BLaER1 (cell line): ENCODE data around the gene SKAP2.

Source experiments
- H3K27ac ChIP-seq: shearing (Covaris generic); formaldehyde crosslinking; 2 replicates; pipeline ENCODE4 v1.8.1; 2022
- H3K27me3 ChIP-seq: shearing (Covaris generic); formaldehyde crosslinking; 2 replicates; pipeline ENCODE4 v1.8.1; 2022
- H3K36me3 ChIP-seq: shearing (Covaris generic); formaldehyde crosslinking; 2 replicates; pipeline ENCODE4 v1.8.1; 2022
- H3K4me1 ChIP-seq: shearing (Covaris generic); formaldehyde crosslinking; 2 replicates; pipeline ENCODE4 v1.8.1; 2022
- H3K4me2 ChIP-seq: shearing (Covaris generic); formaldehyde crosslinking; 2 replicates; pipeline ENCODE4 v1.8.1; 2022
- H3K4me3 ChIP-seq: shearing (Covaris generic); formaldehyde crosslinking; 2 replicates; pipeline ENCODE4 v1.8.1; 2022
- H3K9ac ChIP-seq: shearing (Covaris generic); formaldehyde crosslinking; 2 replicates; pipeline ENCODE4 v1.8.1; 2022
- H3K9me3 ChIP-seq: shearing (Covaris generic); formaldehyde crosslinking; 2 replicates; pipeline ENCODE4 v1.8.1; 2022
- H4K20me1 ChIP-seq: shearing (Covaris generic); formaldehyde crosslinking; 2 replicates; pipeline ENCODE4 v1.8.1; 2022
- Cebpa-rat ChIP-seq: shearing (Covaris generic); IDR thresholded peaks from 2 replicates; pipeline ENCODE4 v1.8.1; 2022

SKAP2 gene

DNA sequence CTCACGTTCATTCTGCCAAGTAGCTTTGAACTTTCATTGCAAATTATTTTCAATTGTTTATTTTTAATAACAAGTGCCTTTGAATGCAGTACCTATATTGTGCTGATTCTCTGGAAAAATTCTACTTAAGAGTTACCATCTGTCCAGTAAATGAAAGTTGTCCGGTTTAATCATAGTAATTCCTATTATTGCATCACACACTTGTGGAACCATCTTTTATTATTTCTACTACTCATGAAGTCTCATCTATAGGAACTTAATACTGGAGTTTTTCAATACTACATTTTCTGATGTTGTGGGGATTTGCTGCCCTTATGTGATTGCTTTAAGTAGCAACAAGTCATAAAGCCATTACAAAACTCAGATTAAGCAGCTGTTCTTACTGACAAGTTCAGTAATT, 16.5 kb upstream of the SKAP2 start:
- no peak overlapping the region for H3K9ac ChIP-seq
- peaks cover 30% of the 10 kb centered on the region for H3K9me3 ChIP-seq
- H3K27me3 ChIP-seq = no peaks in the 10 kb centered on the region
- H3K4me1 ChIP-seq = no peaks in the 10 kb centered on the region
- no peak overlapping the region for H3K4me3 ChIP-seq
- H3K4me2 ChIP-seq = no peak overlapping the region
- H3K36me3 ChIP-seq = no peaks in the 10 kb centered on the region
- H3K27ac ChIP-seq = no peak overlapping the region
- no peak for TF ChIP-seq Cebpa-rat
- no peaks in the 10 kb centered on the region for H4K20me1 ChIP-seq

DNA sequence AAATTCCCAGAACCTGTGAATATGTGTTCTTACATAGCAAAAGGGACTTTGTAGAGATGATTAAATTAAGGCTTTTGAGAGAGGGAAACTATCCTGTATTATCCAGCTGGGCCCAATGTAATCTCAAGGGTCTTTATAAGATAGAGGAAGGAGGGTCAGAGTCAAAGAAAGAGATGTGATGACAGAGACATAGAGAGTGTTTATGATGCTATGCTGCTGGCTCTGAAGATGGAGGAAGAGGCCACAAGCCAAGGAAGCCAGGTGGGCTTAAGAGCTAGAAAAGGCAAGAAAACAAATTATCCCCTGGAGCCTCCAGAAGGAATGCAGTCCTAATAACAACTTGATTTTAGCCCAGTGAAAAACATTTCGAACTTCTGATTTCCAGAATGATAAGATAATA, 15.3 kb upstream of the SKAP2 start:
- Histone ChIP-seq H3K27me3 (no peaks in the 10 kb centered on the region), H3K36me3 (no peaks in the 10 kb centered on the region), H4K20me1 (no peaks in the 10 kb centered on the region), H3K4me1 (no peaks in the 10 kb centered on the region), H3K9ac (no peak overlapping the region), H3K27ac (no peak overlapping the region), H3K9me3 (peaks cover 18% of the 10 kb centered on the region), H3K4me2 (no peak overlapping the region), H3K4me3 (no peak overlapping the region)
- TF ChIP-seq Cebpa-rat = no peak

- Histone ChIP-seq H3K36me3 (no peaks in the 10 kb centered on the region), H3K4me3 (no peak overlapping the region), H3K4me2 (no peak overlapping the region), H4K20me1 (no peaks in the 10 kb centered on the region), H3K27me3 (peaks cover 5% of the 10 kb centered on the region; the same call in 1 of the 2 replicates), H3K9me3 (peaks cover 31% of the 10 kb centered on the region), H3K9ac (no peak overlapping the region), H3K27ac (no peak overlapping the region), H3K4me1 (peaks cover 3% of the 10 kb centered on the region)
- no peak for TF ChIP-seq Cebpa-rat
These were observed 4.6 kb upstream of the SKAP2 start for GRCh38 chr7:26868841-26869495.

DNA sequence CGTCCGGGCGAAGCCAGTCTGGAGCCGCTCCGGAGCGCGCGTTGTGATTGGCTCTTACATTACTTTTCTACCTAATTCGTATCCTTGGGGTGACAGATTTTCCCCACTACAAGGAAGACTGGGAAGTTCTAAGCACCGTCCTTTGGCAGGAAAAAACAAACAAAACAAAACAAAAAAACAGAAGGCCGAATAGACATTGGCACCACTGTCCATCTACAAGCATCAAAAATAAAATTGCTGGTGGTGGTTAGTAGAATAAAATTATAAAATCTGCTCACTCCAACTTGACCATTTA, 651 bp upstream of the SKAP2 start:
- TF ChIP-seq Cebpa-rat = no peak
- peaks cover 10% of the 10 kb centered on the region; the same call in 1 of the 2 replicates for H3K27me3 ChIP-seq
- peaks cover 32% of the 10 kb centered on the region for H3K9me3 ChIP-seq

DNA sequence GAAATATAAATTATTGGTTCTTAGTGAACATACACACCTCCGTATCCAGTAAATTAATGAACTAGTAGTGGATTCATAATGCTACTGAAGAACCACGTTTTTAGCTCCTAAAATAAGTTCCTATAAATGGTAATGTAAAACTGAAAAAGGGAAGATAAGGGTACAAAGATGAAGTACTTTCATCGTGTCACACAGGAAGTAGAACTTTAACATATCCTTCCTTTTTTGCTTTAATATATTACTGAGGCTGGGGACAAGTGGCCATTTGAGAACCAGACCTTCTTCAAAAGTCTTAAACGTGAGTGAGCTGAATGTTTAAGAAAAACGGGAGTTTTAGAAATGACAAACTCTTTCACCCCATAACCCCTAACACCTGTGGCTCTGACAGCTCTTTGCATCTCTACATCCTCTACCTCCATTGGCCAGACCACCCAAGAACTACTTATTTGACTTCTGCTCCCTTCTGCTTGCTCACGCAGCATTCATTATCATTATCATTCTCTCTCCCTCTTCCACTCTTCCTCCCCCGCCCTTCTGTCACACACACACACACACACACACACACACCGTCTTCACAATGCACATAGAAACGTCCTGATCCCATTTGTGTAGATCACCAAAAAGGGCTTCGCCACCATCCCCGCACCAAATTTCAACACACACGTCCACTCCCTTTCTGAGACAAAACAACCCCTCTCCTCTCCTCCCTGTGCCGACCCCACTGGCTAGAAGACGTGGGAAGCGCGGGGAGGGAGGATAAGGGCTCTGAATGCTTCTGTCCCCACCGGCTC, 677 bp downstream of the SKAP2 start:
- Histone ChIP-seq H3K9ac (no peak overlapping the region), H4K20me1 (no peaks in the 10 kb centered on the region), H3K36me3 (no peaks in the 10 kb centered on the region), H3K27ac (no peak overlapping the region), H3K9me3 (peaks cover 32% of the 10 kb centered on the region), H3K4me2 (peak overlapping the region; percentile 57), H3K4me1 (peaks cover 17% of the 10 kb centered on the region), H3K4me3 (peak overlapping the region; percentile 33; the same call in 1 of the 2 replicates), H3K27me3 (peaks cover 16% of the 10 kb centered on the region)
- TF ChIP-seq Cebpa-rat = no peak

More for the DNA sequence above, 651 bp upstream of the SKAP2 start:
- H4K20me1 ChIP-seq = no peaks in the 10 kb centered on the region
- H3K4me3 ChIP-seq = no peak overlapping the region
- H3K9ac ChIP-seq = no peak overlapping the region
- H3K4me1 ChIP-seq = peaks cover 17% of the 10 kb centered on the region
- H3K36me3 ChIP-seq = no peaks in the 10 kb centered on the region
- H3K4me2 ChIP-seq = no peak overlapping the region
- H3K27ac ChIP-seq = no peak overlapping the region

- peaks cover 34% of the 10 kb centered on the region for H3K9me3 ChIP-seq
- no peak for TF ChIP-seq Cebpa-rat
- no peak overlapping the region for H3K4me2 ChIP-seq
- H4K20me1 ChIP-seq = no peaks in the 10 kb centered on the region
- no peak overlapping the region for H3K9ac ChIP-seq
- peaks cover 17% of the 10 kb centered on the region for H3K4me1 ChIP-seq
- no peak overlapping the region for H3K27ac ChIP-seq
- no peak overlapping the region for H3K4me3 ChIP-seq
- no peaks in the 10 kb centered on the region for H3K36me3 ChIP-seq
- peaks cover 25% of the 10 kb centered on the region for H3K27me3 ChIP-seq
These were observed 1.6 kb downstream of the SKAP2 start for GRCh38 chr7:26862834-26863233.

GRCh38 chr7:26861050-26861449, 3.3 kb downstream of the SKAP2 start:
- Histone ChIP-seq H3K9me3 (peaks cover 28% of the 10 kb centered on the region), H4K20me1 (no peaks in the 10 kb centered on the region), H3K27me3 (peaks cover 42% of the 10 kb centered on the region), H3K27ac (no peak overlapping the region), H3K36me3 (no peaks in the 10 kb centered on the region), H3K4me1 (peaks cover 17% of the 10 kb centered on the region), H3K4me3 (no peak overlapping the region), H3K4me2 (no peak overlapping the region), H3K9ac (no peak overlapping the region)
- TF ChIP-seq Cebpa-rat = no peak

DNA sequence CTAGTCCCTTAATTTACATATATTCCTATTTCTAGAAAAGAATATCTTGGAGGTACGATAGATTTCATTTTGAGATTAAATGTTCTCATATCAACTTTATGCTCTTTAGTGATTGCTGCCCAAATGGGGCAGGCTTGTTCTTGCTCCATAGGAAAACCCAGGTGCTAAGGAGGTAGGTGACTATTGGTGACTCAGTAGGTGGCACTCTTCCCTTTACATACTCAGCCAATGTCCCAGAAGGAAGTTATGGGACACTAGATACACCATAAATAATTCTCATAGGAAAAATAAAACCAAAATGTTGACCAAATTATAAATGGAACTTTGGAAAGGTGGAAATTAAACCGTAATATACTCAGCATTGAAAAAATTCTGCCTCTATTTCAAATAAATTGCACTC, 4.0 kb downstream of the SKAP2 start:
- Histone ChIP-seq H4K20me1 (no peaks in the 10 kb centered on the region), H3K27me3 (peaks cover 45% of the 10 kb centered on the region), H3K9me3 (peaks cover 22% of the 10 kb centered on the region), H3K4me1 (peaks cover 17% of the 10 kb centered on the region), H3K27ac (no peak overlapping the region), H3K9ac (no peak overlapping the region), H3K4me3 (no peak overlapping the region), H3K36me3 (no peaks in the 10 kb centered on the region), H3K4me2 (no peak overlapping the region)
- no peak for TF ChIP-seq Cebpa-rat

- Histone ChIP-seq H3K9me3 (peaks cover 16% of the 10 kb centered on the region), H3K4me1 (peaks cover 17% of the 10 kb centered on the region), H3K9ac (no peak overlapping the region), H3K27ac (no peak overlapping the region), H4K20me1 (no peaks in the 10 kb centered on the region), H3K36me3 (no peaks in the 10 kb centered on the region), H3K4me2 (no peak overlapping the region), H3K4me3 (no peak overlapping the region), H3K27me3 (peaks cover 51% of the 10 kb centered on the region)
- TF ChIP-seq Cebpa-rat = no peak
These were observed 4.7 kb downstream of the SKAP2 start for GRCh38 chr7:26859720-26860119.

DNA sequence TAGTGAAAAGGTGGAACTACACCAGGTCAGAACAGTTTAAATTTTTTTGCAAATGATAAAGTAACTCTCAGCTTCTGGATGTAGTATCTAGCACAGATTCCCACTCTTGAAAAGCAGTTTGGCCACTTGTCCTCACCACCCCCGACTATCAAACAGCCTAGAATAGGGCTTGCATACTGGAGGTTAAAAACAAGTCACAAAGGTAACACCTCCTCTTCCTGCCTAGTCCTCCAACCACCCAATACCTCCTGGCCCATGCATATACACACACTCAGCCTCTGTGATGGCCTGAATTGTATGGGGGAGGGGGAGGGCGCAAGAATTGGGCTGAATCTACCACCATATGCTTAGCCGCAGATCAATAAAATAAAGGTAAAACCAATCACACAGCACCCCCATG, 5.7 kb downstream of the SKAP2 start:
- peaks cover 45% of the 10 kb centered on the region for H3K27me3 ChIP-seq
- no peak overlapping the region for H3K9ac ChIP-seq
- H3K27ac ChIP-seq = no peak overlapping the region
- no peaks in the 10 kb centered on the region for H3K36me3 ChIP-seq
- no peak for TF ChIP-seq Cebpa-rat
- H3K4me2 ChIP-seq = no peak overlapping the region
- peaks cover 11% of the 10 kb centered on the region for H3K4me1 ChIP-seq
- no peaks in the 10 kb centered on the region for H4K20me1 ChIP-seq
- peaks cover 8% of the 10 kb centered on the region for H3K9me3 ChIP-seq
- no peak overlapping the region for H3K4me3 ChIP-seq
